IPS-15b (cell line): ENCODE data around the gene EIF2B4.
A peak's percentile ranks its signal among the peaks of the same experiment; 100 is the strongest.

Experiments used
- H3K27me3 ChIP-seq: one replicate; pipeline ENCODE4 v1.6.1; 2013; ENCODE audit warnings: low read length; ENCODE audit not compliant: control insufficient read depth, insufficient read depth
- H3K36me3 ChIP-seq: one replicate; pipeline ENCODE4 v1.6.1; 2013; ENCODE audit warnings: low read length; ENCODE audit not compliant: control insufficient read depth, insufficient read depth
- H3K4me1 ChIP-seq: one replicate; pipeline ENCODE4 v1.6.1; 2013; ENCODE audit warnings: mild to moderate bottlenecking, low read length; ENCODE audit not compliant: control insufficient read depth, insufficient read depth
- H3K4me3 ChIP-seq: one replicate; pipeline ENCODE4 v1.5.1; 2013; ENCODE audit warnings: low read depth, low read length
- H3K9ac ChIP-seq: one replicate; pipeline ENCODE4 v1.6.1; 2013; ENCODE audit warnings: low read depth, mild to moderate bottlenecking, low read length
- H3K9me3 ChIP-seq: one replicate; pipeline ENCODE4 v1.6.1; 2013; ENCODE audit warnings: mild to moderate bottlenecking, low read length; ENCODE audit not compliant: control insufficient read depth, insufficient read depth

EIF2B4 gene

GRCh38 chr2:27390822-27391679 is 20.9 kb upstream of the EIF2B4 start:
- no peaks in the 10 kb centered on the region for H3K27me3 ChIP-seq
- no peak overlapping the region for H3K4me3 ChIP-seq
- H3K9ac ChIP-seq, result no peak overlapping the region
- H3K36me3 ChIP-seq, result peaks cover 8% of the 10 kb centered on the region
- no peaks in the 10 kb centered on the region for H3K4me1 ChIP-seq
- no peaks in the 10 kb centered on the region for H3K9me3 ChIP-seq

- Histone ChIP-seq H3K36me3 (peaks cover 55% of the 10 kb centered on the region), H3K9ac (peak overlapping the region; percentile 17), H3K4me3 (no peak overlapping the region), H3K9me3 (no peaks in the 10 kb centered on the region), H3K4me1 (peaks cover 9% of the 10 kb centered on the region), H3K27me3 (no peaks in the 10 kb centered on the region)
Observed at GRCh38 chr2:27381577-27382181, 11.5 kb upstream of the EIF2B4 start.

GRCh38 chr2:27380626-27381545 is 10.7 kb upstream of the EIF2B4 start, which contains the start of gene ZNF513:
ZNF513 (minus strand) TSS chr2:27380734; CDS start chr2:27380526, 208 bp downstream.
- H3K4me3 ChIP-seq, result peak within 1 kb of the TSS; percentile 95
- H3K4me1 ChIP-seq, result peaks cover 9% of the 10 kb centered on the region
- no peaks in the 10 kb centered on the region for H3K27me3 ChIP-seq
- peaks cover 60% of the 10 kb centered on the region for H3K36me3 ChIP-seq
- peak within 1 kb of the TSS; percentile 97 for H3K9ac ChIP-seq
- H3K9me3 ChIP-seq, result no peaks in the 10 kb centered on the region

GRCh38 chr2:27379836-27380625 is 9.9 kb upstream of the EIF2B4 start:
- peaks cover 9% of the 10 kb centered on the region for H3K4me1 ChIP-seq
- peak overlapping the region; percentile 97 for H3K9ac ChIP-seq
- H3K27me3 ChIP-seq, result no peaks in the 10 kb centered on the region
- peak overlapping the region; percentile 95 for H3K4me3 ChIP-seq
- peaks cover 66% of the 10 kb centered on the region for H3K36me3 ChIP-seq
- H3K9me3 ChIP-seq, result no peaks in the 10 kb centered on the region

- peaks cover 63% of the 10 kb centered on the region for H3K36me3 ChIP-seq
- no peaks in the 10 kb centered on the region for H3K9me3 ChIP-seq
- H3K4me1 ChIP-seq, result peaks cover 9% of the 10 kb centered on the region
- peak overlapping the region; percentile 97 for H3K9ac ChIP-seq
- no peaks in the 10 kb centered on the region for H3K27me3 ChIP-seq
- H3K4me3 ChIP-seq, result peak overlapping the region; percentile 95
Observed at GRCh38 chr2:27379383-27379835, 9.3 kb upstream of the EIF2B4 start.

GRCh38 chr2:27378809-27379290 is 8.7 kb upstream of the EIF2B4 start:
- peak overlapping the region; percentile 97 for H3K9ac ChIP-seq
- no peaks in the 10 kb centered on the region for H3K27me3 ChIP-seq
- no peaks in the 10 kb centered on the region for H3K9me3 ChIP-seq
- H3K4me3 ChIP-seq, result no peak overlapping the region
- peaks cover 9% of the 10 kb centered on the region for H3K4me1 ChIP-seq
- peaks cover 61% of the 10 kb centered on the region for H3K36me3 ChIP-seq

- Histone ChIP-seq H3K9ac (no peak overlapping the region), H3K9me3 (no peaks in the 10 kb centered on the region), H3K36me3 (peaks cover 57% of the 10 kb centered on the region), H3K27me3 (no peaks in the 10 kb centered on the region), H3K4me3 (no peak overlapping the region), H3K4me1 (peaks cover 9% of the 10 kb centered on the region)
Observed at GRCh38 chr2:27378096-27378808, 8.1 kb upstream of the EIF2B4 start.

- peaks cover 9% of the 10 kb centered on the region for H3K4me1 ChIP-seq
- no peak overlapping the region for H3K9ac ChIP-seq
- peaks cover 58% of the 10 kb centered on the region for H3K36me3 ChIP-seq
- no peaks in the 10 kb centered on the region for H3K27me3 ChIP-seq
- no peaks in the 10 kb centered on the region for H3K9me3 ChIP-seq
- H3K4me3 ChIP-seq, result no peak overlapping the region
Observed at GRCh38 chr2:27377618-27378095, 7.5 kb upstream of the EIF2B4 start.

GRCh38 chr2:27376866-27377617 is 6.9 kb upstream of the EIF2B4 start:
- no peaks in the 10 kb centered on the region for H3K27me3 ChIP-seq
- peaks cover 12% of the 10 kb centered on the region for H3K4me1 ChIP-seq
- H3K4me3 ChIP-seq, result no peak overlapping the region
- H3K36me3 ChIP-seq, result peaks cover 53% of the 10 kb centered on the region
- H3K9ac ChIP-seq, result no peak overlapping the region
- no peaks in the 10 kb centered on the region for H3K9me3 ChIP-seq
